EH (cell line): Measurements from ENCODE around the gene CHST3.
"Not testable (repeated sequence)": the region's sequence is repeated elsewhere in the genome, so short reads cannot be mapped to it uniquely, and the experiment has no call there.

Source experiments
- DNase-seq: peaks from one replicate; pipeline ENCODE4 v3.0.0-alpha.2; 2015; ENCODE audit warnings: low read depth

CHST3 gene

GRCh38 chr10:71964098-71964742 lies at the start of gene CHST3:
Gene CHST3, plus strand, starts transcription at chr10:71964395. Its CDS starts 41,448 bp downstream, at chr10:72005843.
- DNase-seq, result peak; percentile 79

GRCh38 chr10:71916827-71917226 lies 47.4 kb upstream of the CHST3 start:
- DNase-seq, result no peak

GRCh38 chr10:71918992-71919391 lies 45.2 kb upstream of the CHST3 start:
- no peak for DNase-seq

- not testable (repeated sequence) for DNase-seq
Observed at GRCh38 chr10:71919956-71920539, 44.1 kb upstream of the CHST3 start.

- DNase-seq, result peak; percentile 71
Observed at GRCh38 chr10:71920540-71921323, 43.5 kb upstream of the CHST3 start.

- DNase-seq, result peak; percentile 32
Observed at GRCh38 chr10:71921324-71922027, 42.7 kb upstream of the CHST3 start.

- no peak for DNase-seq
Observed at GRCh38 chr10:71923138-71923692, 41.0 kb upstream of the CHST3 start.

- DNase-seq, result no peak
Observed at GRCh38 chr10:71924771-71925170, 39.4 kb upstream of the CHST3 start.

- DNase-seq, result no peak
Observed at GRCh38 chr10:71927159-71927558, 37.0 kb upstream of the CHST3 start.

GRCh38 chr10:71927776-71928592 lies 36.2 kb upstream of the CHST3 start:
- DNase-seq, result peak; percentile 77

- DNase-seq, result no peak
Observed at GRCh38 chr10:71931295-71931694, 32.9 kb upstream of the CHST3 start.

- DNase-seq, result no peak
Observed at GRCh38 chr10:71933651-71934050, 30.5 kb upstream of the CHST3 start.

GRCh38 chr10:71938211-71938610 lies 26.0 kb upstream of the CHST3 start:
- DNase-seq, result no peak

GRCh38 chr10:71939304-71939703 lies 24.9 kb upstream of the CHST3 start:
- no peak for DNase-seq

GRCh38 chr10:71939861-71940474 lies 24.2 kb upstream of the CHST3 start:
- no peak for DNase-seq

- no peak for DNase-seq
Observed at GRCh38 chr10:71940752-71941151, 23.4 kb upstream of the CHST3 start.

- DNase-seq, result no peak
Observed at GRCh38 chr10:71941318-71941717, 22.9 kb upstream of the CHST3 start.

GRCh38 chr10:71945819-71946474 lies 18.2 kb upstream of the CHST3 start:
- no peak for DNase-seq

GRCh38 chr10:71946700-71947099 lies 17.5 kb upstream of the CHST3 start:
- DNase-seq, result no peak

- DNase-seq, result no peak
Observed at GRCh38 chr10:71948496-71949067, 15.6 kb upstream of the CHST3 start.
